SH-SY5Y (cell line): Measurements from ENCODE around the gene SRP19.

Experiments
- GATA2 ChIP-seq: IDR thresholded peaks from 2 replicates; pipeline ENCODE4 v1.6.1; 2011; ENCODE audit warnings: mild to moderate bottlenecking, low read depth, low read length
- GATA3 ChIP-seq: IDR thresholded peaks from 2 replicates; pipeline ENCODE4 v1.6.1; 2011; ENCODE audit warnings: low read depth, mild to moderate bottlenecking, low read length, moderate library complexity

The SRP19 gene

DNA sequence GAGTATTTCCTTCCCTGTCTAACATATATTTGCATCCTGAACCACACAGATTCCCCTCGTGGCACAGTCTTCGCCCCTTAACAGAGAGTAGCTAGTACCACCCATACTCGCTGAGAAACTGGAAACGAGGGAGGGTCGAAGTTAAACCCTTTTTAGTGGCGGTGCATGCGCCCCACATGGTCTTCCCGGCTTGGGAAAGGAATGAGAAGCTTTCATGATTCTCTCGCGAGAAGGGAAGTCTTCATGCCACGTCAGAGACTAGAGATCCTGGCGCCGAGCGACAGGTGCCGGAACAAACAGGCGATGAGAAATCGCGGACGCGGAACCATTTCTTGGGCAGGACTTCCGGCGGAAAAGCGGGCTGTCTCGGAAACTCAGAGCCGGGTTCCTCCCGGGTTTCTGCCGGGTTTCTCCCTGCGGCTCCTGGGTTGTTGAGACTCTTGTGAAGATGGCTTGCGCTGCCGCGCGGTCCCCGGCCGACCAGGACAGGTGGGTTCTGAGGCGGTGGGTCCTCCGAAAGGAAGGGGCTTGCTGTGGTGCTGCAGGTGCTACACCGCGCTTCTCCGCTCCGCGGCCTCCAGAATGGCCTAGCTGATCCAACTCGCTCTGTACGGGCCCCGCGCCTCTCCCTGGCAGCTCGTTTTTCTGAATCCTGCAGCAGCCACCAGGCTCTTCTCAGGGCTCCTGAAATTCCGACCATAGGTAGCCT lies at the start of gene SRP19:
SRP19 (plus strand) TSS at position 359 of the 709 bp plus-strand sequence; CDS start at position 449, 90 bp downstream.
- TF ChIP-seq GATA2 (no peak), GATA3 (no peak)

- TF ChIP-seq GATA2 (no peak), GATA3 (no peak)
Measured at GRCh38 chr5:112812549-112812948, 48.5 kb upstream of the SRP19 start.

GRCh38 chr5:112820246-112820645 lies 40.8 kb upstream of the SRP19 start:
- TF ChIP-seq GATA3: no peak
- TF ChIP-seq GATA2: no peak

GRCh38 chr5:112822456-112822855 lies 38.6 kb upstream of the SRP19 start:
- TF ChIP-seq GATA2: no peak
- TF ChIP-seq GATA3: no peak

DNA sequence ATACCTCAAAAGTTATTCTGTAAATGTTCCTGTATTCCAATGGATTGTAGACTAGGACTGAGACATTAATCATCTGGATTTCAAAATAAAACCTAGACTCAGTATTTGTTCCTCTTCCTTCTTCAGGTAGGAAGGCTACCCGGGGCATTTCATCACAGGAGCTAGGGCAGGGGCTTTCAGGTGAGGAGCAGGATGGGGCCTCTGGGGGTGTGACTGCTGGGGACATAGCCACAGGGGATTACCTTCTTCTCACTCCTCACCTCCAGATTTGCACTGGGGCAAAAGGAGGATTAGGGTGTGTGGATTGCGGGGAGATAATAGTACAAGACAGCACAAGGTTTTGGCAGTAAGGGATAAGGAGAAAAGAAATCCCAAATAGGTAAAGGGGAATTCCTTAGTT lies 37.9 kb upstream of the SRP19 start:
- TF ChIP-seq GATA2: no peak
- no peak for TF ChIP-seq GATA3

DNA sequence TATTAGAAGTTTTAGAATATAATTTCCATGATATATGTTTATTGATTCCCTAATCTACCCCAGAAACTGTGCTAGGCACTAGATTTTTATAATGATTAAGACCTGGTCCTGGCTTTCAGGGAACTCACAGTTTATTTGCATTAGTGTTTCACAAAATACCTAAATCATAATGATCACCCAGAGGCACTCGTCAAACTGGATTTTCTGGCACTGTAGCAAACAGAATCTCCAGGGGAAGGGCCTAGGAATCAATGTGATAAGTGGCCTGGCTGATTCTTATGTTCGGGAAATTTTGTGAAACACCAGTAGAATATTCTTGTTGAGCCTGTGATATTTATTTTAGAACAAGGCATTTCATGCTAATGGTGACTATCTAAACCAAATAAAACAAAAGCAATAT lies 37.4 kb upstream of the SRP19 start:
- TF ChIP-seq GATA3 (no peak), GATA2 (no peak)

DNA sequence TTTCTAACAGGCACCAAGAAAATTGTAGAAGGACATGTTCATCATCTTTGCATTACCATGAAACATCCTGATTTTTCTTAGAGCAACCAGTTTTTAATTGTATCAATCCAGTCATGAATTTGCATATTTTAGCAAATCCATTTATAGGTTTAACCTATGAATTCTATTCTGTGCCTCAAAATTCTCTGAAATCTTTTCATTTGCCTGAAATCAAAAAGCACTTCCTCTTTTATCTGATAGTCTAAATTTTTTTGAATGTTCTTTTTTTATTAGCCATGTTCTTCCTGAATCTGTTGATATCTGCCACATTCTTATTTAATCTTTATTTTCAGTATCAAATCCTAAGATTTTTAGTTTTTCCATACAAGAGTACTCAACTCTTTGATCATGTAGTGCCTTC lies 36.9 kb upstream of the SRP19 start:
- TF ChIP-seq GATA3 (no peak), GATA2 (no peak)

- TF ChIP-seq GATA2 (no peak), GATA3 (no peak)
Measured at GRCh38 chr5:112830378-112830777, 30.7 kb upstream of the SRP19 start.

- TF ChIP-seq GATA3: no peak
Measured at GRCh38 chr5:112833971-112834370, 27.1 kb upstream of the SRP19 start.

GRCh38 chr5:112844489-112844888 lies 16.6 kb upstream of the SRP19 start:
- no peak for TF ChIP-seq GATA2
- TF ChIP-seq GATA3: no peak

GRCh38 chr5:112846556-112846955 lies 14.5 kb upstream of the SRP19 start:
- TF ChIP-seq GATA2 (no peak), GATA3 (no peak)

- TF ChIP-seq GATA2 (no peak), GATA3 (no peak)
Measured at GRCh38 chr5:112847306-112847705, 13.8 kb upstream of the SRP19 start.

DNA sequence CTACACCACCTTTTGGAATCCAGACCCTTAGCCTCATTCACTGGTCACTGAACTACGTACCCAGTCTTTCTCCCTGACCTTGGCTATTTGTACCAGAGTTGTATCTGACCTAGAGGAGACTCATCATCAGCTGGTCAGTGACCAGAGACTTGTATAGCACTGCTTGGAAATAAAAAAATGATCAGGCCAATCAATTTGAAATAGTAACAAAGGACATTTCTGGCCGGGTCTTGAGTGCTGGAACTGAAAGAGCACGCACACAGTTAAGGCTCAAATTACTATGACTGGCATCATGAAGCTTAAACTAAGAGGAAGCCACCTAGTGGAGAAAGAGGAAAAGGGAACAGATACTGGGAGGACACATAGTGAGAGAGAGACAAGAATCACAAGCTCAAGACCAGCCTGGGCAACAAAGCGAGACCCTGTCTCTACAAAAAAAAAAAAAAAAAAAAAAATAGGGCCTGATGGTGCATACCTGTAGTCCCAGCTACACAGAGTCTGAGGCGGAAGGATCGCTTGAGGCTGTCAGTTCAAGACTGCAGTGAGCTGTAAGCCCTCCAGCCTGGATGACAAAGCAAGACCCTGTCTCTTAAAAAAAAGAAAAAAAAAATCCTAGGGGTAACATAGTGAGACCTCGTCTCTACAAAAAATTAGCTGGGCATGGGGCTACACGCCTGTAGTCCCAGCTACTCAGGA lies 12.8 kb upstream of the SRP19 start:
- TF ChIP-seq GATA3 (no peak), GATA2 (no peak)

DNA sequence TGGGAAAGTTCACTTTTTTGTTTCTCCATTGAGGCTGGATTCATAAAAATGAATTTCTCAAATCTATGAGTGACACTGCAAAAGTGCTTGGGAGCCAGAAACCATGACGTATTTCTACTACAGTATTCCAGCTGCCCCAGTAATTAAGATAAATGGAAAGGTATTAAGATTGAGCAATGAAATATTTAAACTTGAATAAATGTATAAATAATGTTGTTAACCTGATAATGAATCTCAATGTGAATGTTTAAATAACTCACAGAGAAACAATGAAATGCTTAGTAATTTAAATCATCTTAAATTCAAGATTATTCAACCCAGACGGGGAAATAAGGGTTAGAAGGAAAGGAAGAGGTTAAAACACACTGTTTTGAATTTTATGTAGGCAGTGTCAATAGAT lies 11.2 kb upstream of the SRP19 start:
- no peak for TF ChIP-seq GATA2
- no peak for TF ChIP-seq GATA3

DNA sequence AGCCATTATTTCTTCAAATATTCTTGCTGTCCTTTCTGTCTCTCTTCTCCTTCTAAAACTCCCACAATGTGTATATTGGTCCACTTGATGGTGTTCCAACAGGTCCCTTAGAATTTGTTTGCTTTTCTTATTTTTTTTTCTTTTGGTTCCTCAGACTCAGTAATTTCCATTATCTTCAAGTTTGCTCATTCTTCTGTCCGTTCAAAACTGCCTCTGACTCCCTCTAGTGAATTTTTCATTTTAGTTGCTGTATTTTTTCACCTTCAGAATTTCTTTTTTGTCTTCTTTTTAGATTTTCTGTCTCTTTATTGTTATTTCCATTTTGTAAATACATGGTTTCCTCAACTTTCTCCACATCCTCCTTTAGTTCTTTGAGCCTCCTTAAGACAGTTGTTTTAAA lies 6.4 kb upstream of the SRP19 start:
- no peak for TF ChIP-seq GATA2
- no peak for TF ChIP-seq GATA3
